ENCODE results near the gene TRIM41.
"Not testable (repeated sequence)": the region's sequence is repeated elsewhere in the genome, so short reads cannot be mapped to it uniquely, and the experiment has no call there.

DNA sequence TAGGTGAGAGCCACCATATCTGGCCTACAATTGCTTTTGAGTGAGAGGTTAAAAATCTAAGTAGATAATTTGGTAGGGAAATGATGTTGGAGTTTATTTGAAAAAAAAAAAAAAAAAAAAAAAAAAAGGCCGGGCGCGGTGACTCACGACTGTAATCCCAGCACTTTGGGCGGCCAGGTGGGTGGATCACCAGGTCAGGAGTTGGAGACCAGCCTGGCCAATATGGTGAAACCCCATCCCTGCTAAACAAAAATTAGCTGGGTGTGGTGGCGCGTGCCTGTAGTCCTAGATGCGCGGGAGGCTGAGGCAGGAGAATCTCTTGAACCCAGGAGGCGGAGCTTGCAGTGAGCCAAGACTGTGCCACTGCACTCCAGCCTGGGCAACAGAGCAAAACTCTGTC lies 8.8 kb upstream of the TRIM41 start:
- TF ChIP-seq ZNF274 (IDR thresholded peaks at IDR 0.05; ENCODE audit: borderline replicate concordance, low read depth, low read length); PHF8 (IDR thresholded peaks at IDR 0.05; ENCODE audit: borderline replicate concordance, low read length); FIP1L1 (IDR thresholded peaks at IDR 0.05; ENCODE audit: low read depth, low read length, poor library complexity, severe bottlenecking): not testable (repeated sequence)
- TF ChIP-seq, protein P1, sequence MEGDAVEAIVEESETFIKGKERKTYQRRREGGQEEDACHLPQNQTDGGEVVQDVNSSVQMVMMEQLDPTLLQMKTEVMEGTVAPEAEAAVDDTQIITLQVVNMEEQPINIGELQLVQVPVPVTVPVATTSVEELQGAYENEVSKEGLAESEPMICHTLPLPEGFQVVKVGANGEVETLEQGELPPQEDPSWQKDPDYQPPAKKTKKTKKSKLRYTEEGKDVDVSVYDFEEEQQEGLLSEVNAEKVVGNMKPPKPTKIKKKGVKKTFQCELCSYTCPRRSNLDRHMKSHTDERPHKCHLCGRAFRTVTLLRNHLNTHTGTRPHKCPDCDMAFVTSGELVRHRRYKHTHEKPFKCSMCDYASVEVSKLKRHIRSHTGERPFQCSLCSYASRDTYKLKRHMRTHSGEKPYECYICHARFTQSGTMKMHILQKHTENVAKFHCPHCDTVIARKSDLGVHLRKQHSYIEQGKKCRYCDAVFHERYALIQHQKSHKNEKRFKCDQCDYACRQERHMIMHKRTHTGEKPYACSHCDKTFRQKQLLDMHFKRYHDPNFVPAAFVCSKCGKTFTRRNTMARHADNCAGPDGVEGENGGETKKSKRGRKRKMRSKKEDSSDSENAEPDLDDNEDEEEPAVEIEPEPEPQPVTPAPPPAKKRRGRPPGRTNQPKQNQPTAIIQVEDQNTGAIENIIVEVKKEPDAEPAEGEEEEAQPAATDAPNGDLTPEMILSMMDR (IDR thresholded peaks at IDR 0.05 in 2 of 3, conservative IDR thresholded peaks at IDR 0.05 in 1 of 3; ENCODE audit: insufficient read depth in 2 of 3, low read depth in 1 of 3, low read length in 3 of 3) = not testable (repeated sequence)

All from K562 (cell line).